ENCODE measurements around the gene CEP19.

The CEP19 gene

GRCh38 chr3:196662033-196662432 lies 50.0 kb downstream of the CEP19 start:
- no peak for DNase-seq

GRCh38 chr3:196661400-196661799 lies 50.6 kb downstream of the CEP19 start:
- DNase-seq = no peak

DNA sequence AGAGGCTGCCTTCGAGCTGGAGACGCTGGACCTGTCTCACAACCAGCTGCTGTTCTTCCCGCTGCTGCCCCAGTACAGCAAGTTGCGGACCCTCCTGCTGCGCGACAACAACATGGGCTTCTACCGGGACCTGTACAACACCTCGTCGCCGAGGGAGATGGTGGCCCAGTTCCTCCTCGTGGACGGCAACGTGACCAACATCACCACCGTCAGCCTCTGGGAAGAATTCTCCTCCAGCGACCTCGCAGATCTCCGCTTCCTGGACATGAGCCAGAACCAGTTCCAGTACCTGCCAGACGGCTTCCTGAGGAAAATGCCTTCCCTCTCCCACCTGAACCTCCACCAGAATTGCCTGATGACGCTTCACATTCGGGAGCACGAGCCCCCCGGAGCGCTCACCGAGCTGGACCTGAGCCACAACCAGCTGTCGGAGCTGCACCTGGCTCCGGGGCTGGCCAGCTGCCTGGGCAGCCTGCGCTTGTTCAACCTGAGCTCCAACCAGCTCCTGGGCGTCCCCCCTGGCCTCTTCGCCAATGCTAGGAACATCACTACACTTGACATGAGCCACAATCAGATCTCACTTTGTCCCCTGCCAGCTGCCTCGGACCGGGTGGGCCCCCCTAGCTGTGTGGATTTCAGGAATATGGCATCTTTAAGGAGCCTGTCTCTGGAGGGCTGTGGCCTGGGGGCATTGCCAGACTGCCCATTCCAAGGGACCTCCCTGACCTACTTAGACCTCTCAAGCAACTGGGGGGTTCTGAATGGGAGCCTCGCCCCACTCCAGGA lies 51.5 kb downstream of the CEP19 start:
- no peak for DNase-seq

GRCh38 chr3:196659901-196660351 lies 52.1 kb downstream of the CEP19 start:
- DNase-seq = no peak
